ENCODE measurements around the gene USP7. TPM values are rescaled to one million over a fixed set of nuclear protein-coding genes. Genes with fewer than 3 reads are reported as not detected.

Gene USP7
- total RNA-seq, 1 donor from 2014 or later, result 70.4 TPM

- no peak for DNase-seq (ENCODE audit: low read depth)
These were observed 62.3 kb downstream of the USP7 start for GRCh38 chr16:8901320-8901861.

- no peak for DNase-seq (ENCODE audit: low read depth)
These were observed 63.4 kb downstream of the USP7 start for GRCh38 chr16:8900343-8900742.

DNA sequence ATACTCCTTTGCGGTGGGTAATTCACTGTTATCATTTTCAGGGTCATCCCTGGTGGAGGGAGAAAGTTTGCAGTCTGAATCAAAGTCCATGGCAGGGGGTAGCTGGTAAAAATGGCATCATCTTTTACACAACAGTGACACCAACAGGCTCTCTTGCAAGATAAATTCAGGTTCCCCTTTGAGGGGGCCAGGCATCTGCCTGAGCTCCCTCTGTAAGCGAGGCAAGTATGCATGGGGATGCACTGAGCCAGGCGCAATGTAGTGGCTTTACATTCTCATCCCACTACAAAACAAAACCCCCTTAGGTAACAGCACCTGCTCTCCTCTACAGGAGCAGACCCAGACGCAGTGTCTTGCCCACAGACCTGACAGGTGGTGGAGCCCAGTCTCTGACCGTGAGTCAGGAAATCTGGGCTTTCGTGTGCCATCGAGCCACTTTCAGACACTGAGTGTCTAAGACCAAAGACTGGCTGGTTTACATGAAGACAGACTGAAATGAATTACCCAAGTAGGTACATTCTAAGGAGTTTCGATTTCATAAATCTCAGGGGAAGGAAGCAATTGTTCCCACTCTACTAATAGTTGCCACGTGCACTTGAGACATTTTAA lies 63.9 kb downstream of the USP7 start:
- no peak for DNase-seq (ENCODE audit: low read depth)

- no peak for DNase-seq (ENCODE audit: low read depth)
These were observed 64.9 kb downstream of the USP7 start for GRCh38 chr16:8898660-8899318.

- no peak for DNase-seq (ENCODE audit: low read depth)
These were observed 68.9 kb downstream of the USP7 start for GRCh38 chr16:8894736-8895334.

- no peak for DNase-seq (ENCODE audit: low read depth)
These were observed 69.6 kb downstream of the USP7 start for GRCh38 chr16:8893976-8894690.

- DNase-seq (ENCODE audit: low read depth), result no peak
These were observed 70.3 kb downstream of the USP7 start for GRCh38 chr16:8893426-8893825.

- no peak for DNase-seq (ENCODE audit: low read depth)
These were observed 71.6 kb downstream of the USP7 start for GRCh38 chr16:8892101-8892575.

DNA sequence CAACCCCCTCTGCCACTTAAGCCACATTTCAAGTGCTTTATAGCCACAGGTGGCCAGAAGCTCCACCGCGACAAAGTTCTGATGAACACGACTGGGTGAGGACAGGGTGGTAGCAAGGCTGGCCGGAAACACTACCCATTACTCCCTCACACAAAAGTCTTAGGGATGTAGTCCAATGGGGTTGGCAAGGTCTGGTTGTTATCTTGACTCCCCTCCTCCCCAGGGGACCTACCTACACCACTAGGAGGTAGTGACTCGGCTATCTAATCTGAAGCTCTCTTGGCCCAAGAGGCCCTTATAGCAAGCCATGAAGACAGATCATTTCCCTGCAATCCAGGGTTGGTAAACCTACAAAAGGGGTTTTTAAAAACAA lies 73.2 kb downstream of the USP7 start:
- DNase-seq (ENCODE audit: low read depth), result no peak

DNA sequence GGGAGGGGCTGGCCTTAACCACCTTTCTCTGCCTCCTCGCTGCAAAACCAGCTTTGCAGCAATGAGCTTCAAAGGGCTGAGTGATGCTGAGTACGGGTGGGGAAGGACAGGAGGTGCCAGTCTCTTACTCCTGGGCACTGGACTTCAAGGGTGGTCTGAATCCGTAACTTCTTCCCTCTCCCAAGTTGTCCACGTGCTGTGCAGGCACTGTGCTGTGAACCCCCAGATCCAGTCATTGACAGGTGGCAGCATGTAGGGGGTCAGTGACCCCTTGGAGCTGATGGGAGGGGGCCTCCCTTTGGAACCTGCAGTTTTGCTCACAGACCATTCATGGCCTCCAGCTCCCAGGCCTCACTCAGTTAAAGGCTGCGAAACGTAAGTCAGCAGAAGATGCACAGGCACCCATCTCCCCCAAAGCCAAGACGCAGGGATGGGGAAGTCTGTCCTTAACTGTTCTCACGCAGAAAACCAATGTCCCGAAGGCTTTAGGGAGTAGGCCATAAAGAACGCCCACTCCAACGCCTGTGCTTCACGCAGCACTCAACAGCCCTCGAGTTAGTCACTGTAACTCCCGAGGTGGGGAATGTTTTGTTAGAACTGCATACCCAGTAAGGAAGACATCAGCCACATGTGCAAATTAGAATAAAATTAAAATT lies 73.7 kb downstream of the USP7 start:
- DNase-seq (ENCODE audit: low read depth), result no peak

- DNase-seq (ENCODE audit: low read depth), result no peak
These were observed 74.5 kb downstream of the USP7 start for GRCh38 chr16:8888951-8889892.

DNA sequence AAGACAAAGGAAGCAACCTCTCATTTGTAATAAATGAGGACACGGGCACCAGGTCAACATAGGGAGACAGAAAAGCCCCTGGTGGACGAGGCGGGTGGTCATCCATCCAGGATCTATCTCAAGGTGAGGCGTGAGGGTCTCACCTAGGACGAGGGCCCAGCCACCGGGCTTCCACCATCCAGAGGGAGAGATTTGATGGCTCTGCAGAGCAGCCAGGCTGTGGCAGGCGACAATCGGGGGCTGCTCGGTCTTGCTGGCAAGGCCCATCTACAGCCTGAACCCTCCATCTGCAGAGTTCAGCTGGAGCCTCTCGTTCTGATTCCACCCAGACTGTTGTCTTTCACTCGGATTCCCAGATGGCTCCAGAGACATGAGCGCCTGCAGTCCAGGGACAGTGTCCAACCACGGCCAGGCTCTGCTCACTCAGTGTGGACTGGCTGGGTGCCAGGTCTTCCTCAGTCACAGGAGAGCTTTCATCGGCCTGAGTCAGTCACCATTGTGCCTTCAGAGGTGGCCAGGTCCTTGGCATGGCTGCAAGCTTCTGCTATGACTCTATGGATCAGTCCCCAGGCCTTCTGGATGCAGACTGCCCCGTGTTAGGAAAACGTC lies 75.7 kb downstream of the USP7 start:
- DNase-seq (ENCODE audit: low read depth), result no peak

GRCh38 chr16:8887431-8887765 lies 76.3 kb downstream of the USP7 start:
- no peak for DNase-seq (ENCODE audit: low read depth)

DNA sequence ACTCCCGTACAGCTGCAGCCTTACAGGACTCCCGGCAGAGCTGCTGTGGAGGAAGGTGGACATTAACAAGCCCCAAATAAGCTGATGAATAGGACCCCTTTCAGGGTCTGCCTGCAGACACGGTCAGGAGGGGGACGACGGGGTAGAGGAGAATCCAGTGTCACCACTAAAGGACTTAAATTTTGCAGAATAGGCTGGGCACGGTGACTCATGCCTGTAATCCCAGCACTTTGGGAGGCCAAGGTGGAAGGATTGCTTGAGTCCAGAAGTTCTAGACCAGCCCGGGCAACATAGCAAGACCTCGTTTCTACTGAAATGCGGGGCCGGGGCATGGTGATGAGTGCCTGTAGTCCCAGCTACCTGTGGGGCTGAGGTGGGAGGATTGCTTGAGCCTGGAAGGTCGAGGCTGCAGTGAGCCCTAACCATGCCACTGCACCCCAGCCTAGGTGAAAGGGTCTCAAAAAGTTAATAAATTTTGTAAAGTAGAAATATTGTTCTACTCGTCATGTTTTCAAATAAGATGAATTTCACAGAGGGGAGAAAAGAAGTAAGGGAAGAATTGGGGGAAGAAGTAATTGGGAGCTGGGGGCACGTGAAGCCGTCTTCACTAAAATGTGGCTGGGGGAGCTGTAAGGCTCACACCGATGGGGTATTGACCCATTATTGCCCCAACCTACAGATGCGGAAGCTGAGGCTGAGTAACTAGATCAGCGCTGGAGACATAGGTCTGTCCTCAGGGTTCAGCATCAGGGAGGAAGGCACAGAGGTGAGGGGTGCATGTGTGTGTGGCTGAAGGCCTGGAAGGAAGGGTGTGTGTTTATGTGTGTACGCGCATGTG lies 76.9 kb downstream of the USP7 start:
- DNase-seq (ENCODE audit: low read depth), result no peak

- DNase-seq (ENCODE audit: low read depth), result peak; percentile 40
These were observed 77.8 kb downstream of the USP7 start for GRCh38 chr16:8885674-8886592.

- no peak for DNase-seq (ENCODE audit: low read depth)
These were observed 80.9 kb downstream of the USP7 start for GRCh38 chr16:8882725-8883377.

- DNase-seq (ENCODE audit: low read depth), result no peak
These were observed 81.6 kb downstream of the USP7 start, which contains the start of gene LITAFD for GRCh38 chr16:8882041-8882617. TSS of gene LITAFD (plus strand) at chr16:8882351. CDS start at chr16:8884356, 2,005 bp downstream.

Measured in renal cortical epithelial cell (primary cell).